ENCODE results near the gene TESMIN.

Gene TESMIN, protein sequence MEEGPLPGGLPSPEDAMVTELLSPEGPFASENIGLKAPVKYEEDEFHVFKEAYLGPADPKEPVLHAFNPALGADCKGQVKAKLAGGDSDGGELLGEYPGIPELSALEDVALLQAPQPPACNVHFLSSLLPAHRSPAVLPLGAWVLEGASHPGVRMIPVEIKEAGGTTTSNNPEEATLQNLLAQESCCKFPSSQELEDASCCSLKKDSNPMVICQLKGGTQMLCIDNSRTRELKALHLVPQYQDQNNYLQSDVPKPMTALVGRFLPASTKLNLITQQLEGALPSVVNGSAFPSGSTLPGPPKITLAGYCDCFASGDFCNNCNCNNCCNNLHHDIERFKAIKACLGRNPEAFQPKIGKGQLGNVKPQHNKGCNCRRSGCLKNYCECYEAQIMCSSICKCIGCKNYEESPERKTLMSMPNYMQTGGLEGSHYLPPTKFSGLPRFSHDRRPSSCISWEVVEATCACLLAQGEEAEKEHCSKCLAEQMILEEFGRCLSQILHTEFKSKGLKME

DNA sequence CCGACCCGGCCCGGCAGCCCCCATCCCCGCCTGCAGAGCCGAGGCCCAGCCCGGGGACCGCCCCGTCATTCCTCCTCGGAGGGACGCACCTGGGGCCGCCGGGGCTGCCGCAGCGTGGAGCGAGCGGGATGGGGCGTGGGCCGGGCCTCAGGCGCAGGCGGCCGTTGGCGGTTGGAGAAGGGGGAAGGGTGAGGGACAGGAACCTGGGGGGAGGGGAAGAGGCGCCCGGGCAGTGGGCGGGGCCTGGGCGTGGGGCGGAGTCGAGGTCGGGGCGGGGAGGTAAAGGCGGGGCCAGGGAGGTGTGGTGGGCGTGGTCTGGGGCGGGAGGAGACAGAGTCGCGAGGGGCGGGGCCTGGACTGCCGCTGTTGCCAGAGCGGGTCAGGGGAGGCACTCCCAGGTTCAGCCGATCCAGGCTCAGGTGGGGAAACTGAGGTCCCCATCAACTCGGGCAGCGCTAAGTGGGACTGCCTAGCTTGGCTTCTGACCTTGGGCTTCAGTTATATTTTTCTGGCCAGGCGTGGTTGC is at the start of gene TESMIN:
Gene TESMIN (minus strand): TSS at position 190 of the 526 bp plus-strand sequence. CDS start 860 bp downstream, outside the sequence.
- peak; percentile 90 for DNase-seq

DNA sequence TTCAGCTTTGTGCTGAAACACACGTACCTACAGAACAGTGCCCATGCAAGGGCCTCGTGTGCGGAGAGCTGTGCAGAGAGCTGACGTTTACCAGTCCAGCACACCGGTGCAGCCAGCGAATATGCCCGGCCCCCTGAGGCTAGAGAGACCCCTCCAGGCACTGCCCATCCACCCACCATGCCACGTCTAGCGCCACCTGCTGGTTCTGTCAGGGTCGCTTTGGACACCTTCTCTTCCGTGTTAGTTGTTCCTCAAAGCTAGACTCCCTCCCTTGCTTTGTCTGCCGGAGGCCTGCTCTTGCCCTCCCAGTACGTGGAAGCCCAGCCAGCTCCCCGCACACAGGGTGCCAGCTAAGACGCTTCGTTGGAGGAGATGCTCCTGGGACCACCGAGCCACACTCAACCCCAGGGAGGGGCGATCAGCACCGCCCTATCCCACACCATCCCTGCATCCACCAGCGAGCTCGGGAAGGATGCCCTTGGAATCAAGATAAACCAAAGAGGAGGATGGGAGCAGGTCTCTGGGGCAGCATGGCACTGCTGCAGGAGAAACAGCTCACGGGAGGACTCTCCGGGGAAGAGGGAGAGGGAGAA is 47.0 kb upstream of the TESMIN start:
- DNase-seq, result peak; percentile 41

DNA sequence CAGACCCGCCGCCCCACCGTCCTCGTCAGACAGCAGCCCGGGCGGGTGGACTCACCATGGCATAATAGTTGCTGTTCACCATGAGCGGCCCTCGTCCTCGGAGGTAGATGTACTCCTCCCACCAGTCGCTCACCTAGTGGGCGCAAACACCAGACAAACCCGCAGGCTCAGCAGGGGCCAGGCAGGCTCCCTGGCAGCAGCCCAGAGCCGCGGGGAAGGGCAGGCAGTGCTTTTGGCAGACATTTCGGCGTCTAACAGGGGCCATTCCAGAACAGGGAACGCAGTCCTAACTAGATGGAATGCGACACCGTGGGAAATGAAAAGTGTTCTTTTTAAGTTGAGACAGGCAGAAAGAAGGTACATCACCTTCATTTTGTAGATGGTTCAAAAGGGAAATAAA is 45.5 kb upstream of the TESMIN start:
- no peak for DNase-seq

DNA sequence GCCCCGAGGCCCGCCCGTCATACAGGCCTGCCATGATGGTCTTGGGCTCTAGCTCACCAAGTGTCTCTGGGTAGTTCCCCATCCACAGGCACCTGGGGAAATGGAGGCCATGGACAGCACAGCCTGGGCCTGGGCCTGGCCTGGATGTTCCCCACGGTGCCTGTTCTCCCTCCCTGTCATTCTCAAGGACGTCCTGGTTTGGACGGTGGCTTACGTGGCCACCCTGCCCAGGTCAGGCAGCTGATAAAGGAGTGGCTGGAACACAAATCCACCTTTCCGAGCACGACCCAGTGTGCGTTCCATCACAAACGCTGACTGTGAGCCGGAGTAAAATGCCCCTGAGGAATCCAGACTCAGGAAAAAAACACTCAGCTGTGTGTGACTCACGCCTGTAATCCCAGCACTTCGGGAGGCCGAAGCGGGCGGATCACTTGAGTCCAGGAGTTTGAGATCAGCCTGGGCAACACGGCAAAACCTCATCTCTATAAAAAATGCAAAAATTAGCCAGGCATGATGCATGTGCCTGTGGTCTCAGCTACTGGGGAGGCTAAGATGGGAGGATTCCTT is 41.2 kb upstream of the TESMIN start:
- DNase-seq, result no peak

DNA sequence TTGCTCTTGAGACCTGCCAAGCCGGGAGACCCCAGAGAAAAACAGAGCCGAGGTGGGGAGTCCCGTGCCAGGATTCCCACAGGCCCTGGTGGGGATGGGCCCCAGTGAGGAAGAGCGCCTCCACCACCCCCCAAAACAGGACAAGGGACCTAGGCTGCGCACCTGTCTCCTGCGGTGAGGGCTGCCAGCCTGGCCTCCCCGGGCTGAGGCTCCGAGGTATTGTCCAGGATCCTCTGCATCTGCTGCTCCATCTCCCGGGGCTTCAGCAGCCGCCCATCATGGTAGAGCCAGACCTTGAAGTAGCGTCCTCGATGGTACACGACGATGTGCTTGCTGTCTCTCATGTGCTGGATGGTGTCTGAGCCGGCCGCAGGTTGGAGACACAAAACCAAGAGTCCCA is 33.3 kb upstream of the TESMIN start:
- no peak for DNase-seq

DNA sequence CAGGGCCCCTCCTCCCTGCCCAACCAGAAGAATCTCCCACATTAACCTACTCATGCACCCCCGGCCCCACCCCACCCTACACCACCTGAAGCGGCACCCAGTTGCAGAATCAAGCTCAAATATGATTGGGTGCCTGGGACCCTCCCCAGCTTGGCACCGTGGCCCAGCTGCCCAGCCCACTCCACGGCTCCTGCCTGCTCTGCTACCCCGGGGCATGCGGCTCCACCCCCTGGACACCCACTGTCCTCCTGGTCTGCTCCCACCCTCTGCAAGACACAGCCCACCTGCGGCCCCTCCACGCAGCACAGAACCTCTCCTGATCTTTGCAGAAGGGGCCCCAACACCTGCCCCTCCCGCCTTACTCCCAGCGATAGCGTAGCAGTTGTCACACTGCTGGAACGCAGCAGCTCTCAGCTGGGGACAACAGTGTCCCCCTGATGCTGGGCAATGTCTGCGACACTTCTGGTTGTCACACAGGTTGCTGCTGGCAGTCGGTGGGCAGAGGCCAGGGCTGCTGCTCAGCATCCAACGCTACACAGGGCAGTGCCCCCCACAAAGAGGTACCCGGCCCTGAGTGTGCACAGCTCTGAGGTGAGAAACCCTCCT is 32.0 kb upstream of the TESMIN start:
- DNase-seq, result no peak

- no peak for DNase-seq
Observed at GRCh38 chr11:68782711-68783110, 31.4 kb upstream of the TESMIN start.

DNA sequence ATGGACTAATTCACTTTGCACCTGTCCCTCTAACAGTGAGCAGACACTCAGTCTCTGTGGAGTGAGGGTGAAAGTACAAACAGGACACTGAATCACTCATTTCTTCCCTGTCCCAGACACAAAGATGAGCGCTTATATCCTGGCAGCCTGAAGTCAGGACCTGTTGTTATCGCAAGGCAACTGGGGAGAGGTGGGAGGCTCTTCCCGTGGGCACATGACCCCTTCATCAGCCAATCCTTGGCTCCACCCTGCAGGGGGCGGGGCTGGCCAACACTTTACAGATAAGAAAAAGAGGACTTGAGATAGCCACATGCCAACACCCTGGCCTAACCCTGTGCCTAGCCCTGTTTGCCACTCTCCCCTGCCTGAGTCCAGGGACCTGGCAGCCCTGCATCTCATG is 29.5 kb upstream of the TESMIN start:
- no peak for DNase-seq

DNA sequence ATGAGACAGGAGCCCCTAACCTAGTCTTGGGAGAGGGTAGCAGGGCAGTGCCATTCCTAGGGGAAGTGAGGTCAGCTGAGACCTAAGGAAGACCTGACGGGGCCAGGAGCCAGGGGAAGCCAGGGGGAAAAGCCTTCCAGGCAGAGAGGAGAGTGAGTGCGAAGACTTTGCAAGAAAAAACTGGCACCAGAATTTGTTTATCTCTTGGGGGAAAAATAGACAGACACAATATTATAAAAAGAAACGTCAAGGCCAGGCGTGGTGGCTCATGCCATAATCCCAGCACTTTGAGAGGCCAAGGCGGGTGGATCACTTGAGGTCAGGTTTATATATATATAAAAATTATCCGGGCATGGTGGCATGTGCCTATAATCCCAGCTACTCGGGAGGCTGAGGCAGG is 26.9 kb upstream of the TESMIN start:
- no peak for DNase-seq

GRCh38 chr11:68776442-68777235 is 25.3 kb upstream of the TESMIN start:
- no peak for DNase-seq

DNA sequence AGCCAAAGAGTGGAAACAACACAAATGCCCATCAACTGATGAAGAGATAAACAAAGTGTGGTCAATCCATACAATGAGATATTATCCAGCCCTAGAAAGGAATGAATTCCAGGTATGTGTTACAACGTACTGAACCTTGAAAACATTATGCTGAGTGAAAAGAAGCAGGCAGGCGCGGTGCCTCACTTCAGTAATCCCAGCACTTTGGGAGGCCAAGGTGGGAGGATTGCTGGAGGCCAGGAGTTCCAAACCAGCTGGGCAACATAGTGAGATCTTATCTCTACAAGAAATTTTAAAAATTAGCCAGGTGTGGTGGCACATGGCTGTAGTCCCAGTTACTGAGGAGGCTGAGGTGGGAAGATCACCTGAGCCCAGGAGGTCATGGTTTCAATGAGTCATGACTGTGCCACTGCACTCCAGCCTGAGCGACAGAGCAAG is 24.6 kb upstream of the TESMIN start:
- no peak for DNase-seq

DNA sequence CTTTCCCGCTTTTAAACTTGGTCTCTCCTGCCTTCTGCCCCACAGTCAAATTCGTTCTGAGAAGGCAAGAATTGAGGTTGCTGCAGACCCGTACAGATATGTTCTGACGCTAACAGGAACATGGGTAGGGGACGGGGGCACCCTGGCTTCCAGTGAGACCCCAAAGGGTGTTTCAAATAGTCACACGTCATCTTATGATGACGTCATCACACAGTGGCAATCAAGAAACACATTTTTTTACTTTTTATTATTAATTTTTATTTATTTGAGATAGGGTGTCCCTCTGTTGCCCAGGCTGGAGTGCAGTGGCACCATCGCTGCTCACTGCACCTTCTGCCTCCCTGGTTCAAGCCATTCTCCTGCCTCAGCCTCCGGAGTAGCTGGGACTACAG is 22.9 kb upstream of the TESMIN start:
- no peak for DNase-seq

DNA sequence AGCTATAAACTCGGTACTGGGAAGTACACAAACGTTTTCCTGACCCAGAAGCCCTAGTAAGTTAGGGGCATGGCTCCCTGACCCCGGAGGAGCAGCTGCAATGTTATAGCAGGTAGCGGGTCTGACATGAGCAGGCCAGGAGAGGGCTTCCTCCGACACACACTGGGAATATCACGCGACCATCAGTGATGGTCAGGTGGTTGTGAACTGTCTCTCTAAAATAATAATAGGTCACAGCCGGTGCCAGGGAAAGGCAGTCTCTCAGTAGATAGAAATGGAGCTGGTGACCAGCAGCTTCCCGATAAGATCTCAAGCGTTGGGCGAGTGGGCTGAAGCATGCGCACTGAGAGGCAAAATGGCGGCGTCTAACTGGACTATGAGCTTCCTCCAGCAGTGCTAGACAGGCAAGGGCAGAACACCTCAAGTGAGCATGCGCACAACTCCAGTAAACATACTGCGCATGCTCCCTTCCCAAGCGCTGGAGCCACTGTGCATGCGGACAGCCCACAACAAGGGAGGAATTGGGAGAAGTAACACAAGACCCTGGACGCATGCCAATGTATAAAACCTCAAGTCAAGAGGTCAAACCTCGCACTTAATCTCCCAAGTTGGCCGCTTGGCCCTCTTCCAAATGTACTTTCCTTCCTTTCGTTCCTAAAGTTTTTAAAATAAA is 22.3 kb upstream of the TESMIN start:
- no peak for DNase-seq

DNA sequence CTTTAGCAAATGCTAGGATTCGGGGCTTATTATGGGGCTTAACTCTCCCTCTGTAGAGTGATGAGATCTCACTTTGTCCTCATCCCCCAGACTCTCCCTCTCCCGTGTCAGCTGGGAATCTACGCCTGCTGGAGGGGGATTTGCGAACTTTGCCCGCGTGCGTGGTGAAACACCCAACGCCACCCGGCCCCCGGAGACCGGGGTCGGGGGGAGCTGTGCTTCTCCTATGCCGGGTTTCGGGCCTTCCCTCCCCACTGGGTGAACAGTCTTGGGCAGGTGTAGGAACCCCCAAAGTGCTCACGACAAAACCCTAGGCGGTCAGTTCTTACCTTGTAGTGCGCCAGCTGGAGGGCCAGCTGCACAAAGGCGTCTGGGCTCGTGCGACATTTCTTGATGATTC is 21.6 kb upstream of the TESMIN start:
- no peak for DNase-seq

- no peak for DNase-seq
Observed at GRCh38 chr11:68770781-68771180, 19.5 kb upstream of the TESMIN start.

DNA sequence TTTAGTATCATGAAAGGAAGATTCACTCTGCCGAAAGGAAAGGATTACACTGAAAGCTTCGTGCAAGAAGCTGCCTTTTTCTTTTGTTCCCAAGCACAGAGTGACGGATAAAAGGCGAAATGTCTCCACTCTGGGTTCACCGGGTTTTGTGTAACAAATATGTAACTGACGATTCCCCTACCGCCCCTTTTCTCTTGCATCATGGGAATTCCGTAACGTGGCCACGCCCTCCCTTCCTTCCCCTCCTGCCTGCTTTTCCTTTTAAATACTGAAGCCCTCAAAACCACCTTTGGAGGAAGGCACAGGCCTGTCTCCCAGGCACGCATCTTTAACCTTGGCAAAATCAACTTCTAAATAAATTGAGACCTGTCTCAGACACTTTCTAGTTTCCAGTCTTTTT is 16.4 kb upstream of the TESMIN start:
- DNase-seq, result no peak

- no peak for DNase-seq
Observed at GRCh38 chr11:68766786-68767185, 15.5 kb upstream of the TESMIN start.

DNA sequence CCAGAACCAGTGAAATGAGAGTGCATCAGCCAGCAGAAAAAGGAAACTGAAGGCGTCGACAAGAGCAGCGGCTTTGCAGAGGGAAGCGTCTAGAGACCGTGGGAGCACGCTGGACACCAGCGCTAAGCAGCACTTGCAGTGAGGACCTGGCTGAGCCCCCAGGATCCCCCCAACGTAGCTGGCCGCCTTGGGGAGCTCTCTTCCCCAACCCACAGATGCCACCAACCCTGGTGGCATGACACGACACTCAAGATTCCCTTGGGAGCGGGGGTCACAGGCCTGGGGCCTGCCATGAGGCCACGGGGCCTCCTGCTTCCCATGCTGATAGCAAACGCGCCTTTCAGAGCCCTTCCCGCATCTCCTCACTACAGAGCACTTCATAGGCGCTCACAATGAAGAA is 13.4 kb upstream of the TESMIN start:
- no peak for DNase-seq

DNA sequence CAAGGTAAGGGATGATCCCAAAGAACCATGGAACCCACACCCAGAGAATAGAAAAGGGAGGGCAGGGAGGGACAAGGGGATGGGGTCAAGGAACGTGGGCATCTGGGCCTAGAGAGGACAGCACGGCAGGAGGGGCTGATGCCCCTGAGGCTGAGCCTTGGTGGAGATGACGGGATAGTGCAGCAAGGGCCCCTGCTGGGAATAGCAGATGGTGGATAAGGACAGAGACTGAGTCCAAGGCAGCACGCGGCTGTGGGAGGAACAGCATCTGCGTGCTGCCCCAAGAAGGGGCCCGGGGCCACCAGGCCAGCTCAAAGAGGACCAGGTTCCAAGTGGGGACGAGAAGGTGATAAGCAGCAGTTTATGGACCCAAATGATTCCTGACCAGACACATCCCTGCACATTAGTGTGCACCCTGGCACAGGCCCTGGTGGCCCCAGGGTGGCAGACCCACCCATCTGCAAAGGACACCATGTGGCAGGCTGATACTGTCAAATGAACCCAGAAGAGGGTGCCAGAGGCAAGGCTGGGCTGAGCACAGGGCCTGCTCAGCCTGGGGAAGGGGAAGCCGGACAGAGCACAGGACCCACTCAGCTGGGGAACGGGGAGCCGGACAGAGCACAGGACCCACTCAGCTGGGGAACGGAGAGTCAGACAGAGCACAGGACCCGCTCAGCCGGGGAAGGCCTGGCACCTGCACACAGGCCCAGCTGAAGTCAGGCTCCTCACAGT is 12.8 kb upstream of the TESMIN start:
- DNase-seq, result no peak

DNA sequence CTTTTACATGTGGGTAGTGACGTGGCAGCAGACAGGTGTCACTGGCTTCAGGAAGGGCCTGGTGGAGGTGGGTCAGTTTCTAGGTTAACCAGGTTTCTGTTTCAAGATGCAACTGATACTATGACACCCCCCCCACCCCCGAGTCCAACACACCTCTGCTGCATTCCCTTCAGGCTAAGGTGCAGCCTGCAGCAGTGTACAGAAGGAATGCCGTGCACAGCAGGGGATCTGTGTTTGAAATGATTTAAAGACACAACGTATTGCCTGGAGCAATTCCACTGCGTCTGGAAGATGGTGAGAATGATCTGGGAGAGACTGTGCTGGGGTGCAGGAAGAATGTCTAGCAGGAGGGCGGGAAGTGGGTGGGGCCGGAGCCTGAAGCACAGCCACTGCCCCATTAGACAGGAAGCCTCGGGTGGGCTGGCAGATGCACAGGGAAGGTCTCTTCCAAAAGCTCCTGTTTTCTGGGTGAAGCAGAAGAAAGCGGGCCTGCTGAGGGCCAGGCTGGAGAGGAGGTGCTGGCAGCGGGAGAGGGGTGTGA is 11.9 kb upstream of the TESMIN start:
- DNase-seq, result no peak

- no peak for DNase-seq
Observed at GRCh38 chr11:68762481-68762880, 11.2 kb upstream of the TESMIN start.

Measured in activated gamma-delta T cell treated with Interleukin-2 at 50 U/mL for 16 hours (primary cell).